ENCODE results near the gene PRKCI. TPM values are rescaled to one million over a fixed set of nuclear protein-coding genes. Genes with fewer than 3 reads are reported as not detected.
"Not testable (repeated sequence)": the region's sequence is repeated elsewhere in the genome, so short reads cannot be mapped to it uniquely, and the experiment has no call there.

Gene PRKCI
- total and polyA plus RNA-seq, 4 donors, result 18.7 to 181 (median 35.2) TPM

DNA sequence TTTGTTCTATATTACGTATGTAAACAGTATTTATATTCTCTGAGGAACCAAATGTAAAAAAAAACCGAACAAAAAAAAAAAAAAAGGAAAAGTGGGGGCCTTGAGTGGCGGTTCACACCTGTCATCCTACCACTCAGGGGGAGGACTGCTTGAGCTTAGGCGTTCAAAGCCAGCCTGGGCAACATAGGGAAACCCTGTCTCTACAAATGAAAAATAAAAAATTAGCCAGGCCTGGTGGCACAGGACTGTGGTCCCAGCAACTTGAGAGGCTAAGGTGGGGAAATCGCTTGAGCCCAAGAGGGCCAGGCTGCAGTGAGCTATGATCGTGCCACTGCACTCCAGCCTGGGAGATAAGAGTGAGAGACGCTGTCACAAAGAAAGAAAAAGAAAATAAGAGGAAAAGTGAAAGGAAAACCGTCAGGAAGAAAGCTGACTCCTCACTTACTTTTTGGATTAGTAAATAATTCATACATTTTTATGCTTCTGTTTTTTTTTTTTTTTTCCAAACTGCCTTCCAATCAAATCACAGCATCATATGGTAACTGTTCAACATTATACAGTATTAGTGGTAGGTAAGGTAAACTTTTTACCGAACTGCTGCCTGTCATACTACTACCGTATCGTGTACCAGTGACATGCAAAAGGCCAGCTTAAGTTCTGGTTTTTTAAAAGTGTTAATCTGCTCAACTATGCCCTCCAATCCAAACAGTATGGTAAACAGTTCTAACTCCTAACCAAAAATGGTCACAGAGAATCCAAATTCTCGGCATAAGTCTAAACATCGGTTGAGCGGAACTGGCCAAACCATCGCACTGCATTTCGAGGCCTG, 41.9 kb upstream of the PRKCI start:
- ATAC-seq (ENCODE audit: insufficient read depth, low FRiP score) (no peak), DNase-seq (peak; percentile 13 to 80 (median 69))
- no peaks in the 10 kb centered on the region for H3K27me3 ChIP-seq (ENCODE audit: control insufficient read depth in 3 of 3, insufficient read depth in 3 of 3, low read length in 2 of 3)
- WGBS, 2 donors, result 8 to 17% methylated on average over 16 of the region's 16 CpGs
- peak overlapping the region; percentile 99 for H3K4me3 ChIP-seq
- H3K4me1 ChIP-seq (ENCODE audit: control insufficient read depth in 5 of 5, insufficient read depth in 5 of 5, low read length in 5 of 5), result peaks cover 0 to 14% (median 3%) of the 10 kb centered on the region in 5 donors
- H3K9ac ChIP-seq (ENCODE audit: insufficient read depth in 1 of 2, low read length in 2 of 2), result peak overlapping the region; percentile 94 to 98
- peaks cover 5 to 15% (median 11%) of the 10 kb centered on the region in 4 donors for H3K36me3 ChIP-seq (ENCODE audit: control insufficient read depth in 4 of 4, insufficient read depth in 4 of 4, low read length in 4 of 4)
- H3K9me3 ChIP-seq (ENCODE audit: control insufficient read depth in 4 of 4, insufficient read depth in 3 of 4, low read length in 3 of 4), result no peaks in the 10 kb centered on the region
- H3K27ac ChIP-seq (ENCODE audit: low read depth in 1 of 2, low read length in 1 of 2), result peak overlapping the region; percentile 90 to 100
- TF ChIP-seq, protein P1, sequence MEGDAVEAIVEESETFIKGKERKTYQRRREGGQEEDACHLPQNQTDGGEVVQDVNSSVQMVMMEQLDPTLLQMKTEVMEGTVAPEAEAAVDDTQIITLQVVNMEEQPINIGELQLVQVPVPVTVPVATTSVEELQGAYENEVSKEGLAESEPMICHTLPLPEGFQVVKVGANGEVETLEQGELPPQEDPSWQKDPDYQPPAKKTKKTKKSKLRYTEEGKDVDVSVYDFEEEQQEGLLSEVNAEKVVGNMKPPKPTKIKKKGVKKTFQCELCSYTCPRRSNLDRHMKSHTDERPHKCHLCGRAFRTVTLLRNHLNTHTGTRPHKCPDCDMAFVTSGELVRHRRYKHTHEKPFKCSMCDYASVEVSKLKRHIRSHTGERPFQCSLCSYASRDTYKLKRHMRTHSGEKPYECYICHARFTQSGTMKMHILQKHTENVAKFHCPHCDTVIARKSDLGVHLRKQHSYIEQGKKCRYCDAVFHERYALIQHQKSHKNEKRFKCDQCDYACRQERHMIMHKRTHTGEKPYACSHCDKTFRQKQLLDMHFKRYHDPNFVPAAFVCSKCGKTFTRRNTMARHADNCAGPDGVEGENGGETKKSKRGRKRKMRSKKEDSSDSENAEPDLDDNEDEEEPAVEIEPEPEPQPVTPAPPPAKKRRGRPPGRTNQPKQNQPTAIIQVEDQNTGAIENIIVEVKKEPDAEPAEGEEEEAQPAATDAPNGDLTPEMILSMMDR (IDR thresholded peaks at IDR 0.05; ENCODE audit: control extremely low read depth, extremely low read depth), result no peak

DNA sequence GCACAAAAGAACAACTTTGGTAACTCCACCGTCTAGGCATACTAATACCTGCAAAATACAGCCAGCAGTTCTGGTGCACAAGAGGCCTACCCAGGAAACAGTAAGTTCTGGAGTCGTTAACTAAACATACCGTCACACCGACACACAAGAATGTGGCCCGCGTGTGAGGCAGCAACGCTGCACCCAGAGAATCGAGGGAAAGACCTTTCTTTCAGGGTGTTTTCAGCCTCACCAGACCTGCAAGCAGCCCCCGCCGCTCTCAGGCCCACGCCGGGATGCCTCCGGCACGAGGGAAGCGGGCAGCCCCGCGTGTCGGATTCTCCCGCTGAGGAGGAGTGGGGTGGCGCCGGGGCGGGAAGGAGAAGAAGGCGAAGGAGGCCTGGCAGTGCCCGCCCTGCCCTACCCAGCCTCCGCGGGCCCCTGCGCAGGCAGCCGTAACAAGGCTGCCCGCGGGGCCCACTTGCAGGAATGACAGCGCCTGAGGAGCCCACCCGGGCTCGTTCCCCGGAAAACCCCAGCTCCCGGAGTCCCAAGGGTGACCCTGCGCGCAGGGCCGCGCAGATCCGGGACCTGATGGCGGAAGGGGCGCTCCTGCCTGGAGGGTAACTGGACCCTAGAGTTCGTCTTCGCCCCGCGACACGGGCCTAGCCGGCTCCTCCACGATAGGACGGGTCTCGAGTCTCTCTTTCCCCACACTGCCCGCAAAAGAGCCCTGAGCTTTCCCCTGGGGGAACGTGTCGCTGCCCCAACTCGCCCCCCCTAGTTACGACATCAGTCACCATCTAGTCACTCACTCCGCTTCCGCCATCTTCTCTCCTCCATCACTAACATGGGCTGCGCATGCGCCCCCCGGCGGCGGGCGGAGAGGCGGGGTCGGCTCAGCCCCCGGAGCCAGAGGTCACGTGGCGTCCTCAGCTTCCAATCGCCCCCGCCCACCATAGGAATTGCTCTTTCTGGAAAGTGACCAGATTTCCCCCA, 41.0 kb upstream of the PRKCI start, which contains the start of gene PHC3:
TSS of gene PHC3 (minus strand) at position 826 of the 978 bp plus-strand sequence. CDS start at position 808, 18 bp downstream.
- WGBS, 2 donors, result 0% methylated on average over 66 to 71 of the region's 71 CpGs
- Histone ChIP-seq H3K27me3 (ENCODE audit: control insufficient read depth in 3 of 3, insufficient read depth in 3 of 3, low read length in 2 of 3) (no peaks in the 10 kb centered on the region), H3K4me3 (peak within 1 kb of the TSS; percentile 99), H3K9me3 (ENCODE audit: control insufficient read depth in 4 of 4, insufficient read depth in 3 of 4, low read length in 3 of 4) (no peaks in the 10 kb centered on the region), H3K4me1 (ENCODE audit: control insufficient read depth in 5 of 5, insufficient read depth in 5 of 5, low read length in 5 of 5) (peaks cover 0 to 14% (median 3%) of the 10 kb centered on the region in 5 donors), H3K36me3 (ENCODE audit: control insufficient read depth in 4 of 4, insufficient read depth in 4 of 4, low read length in 4 of 4) (peaks cover 2 to 12% (median 9%) of the 10 kb centered on the region in 4 donors), H3K9ac (ENCODE audit: insufficient read depth in 1 of 2, low read length in 2 of 2) (peak within 1 kb of the TSS; percentile 94 to 98), H3K27ac (ENCODE audit: low read depth in 1 of 2, low read length in 1 of 2) (peak within 1 kb of the TSS; percentile 90 to 100)
- DNase-seq, result peak; percentile 95 to 96 (median 95)
- TF ChIP-seq, protein P1 (IDR thresholded peaks at IDR 0.05; ENCODE audit: control extremely low read depth, extremely low read depth), result no peak
- peak; percentile 84 for ATAC-seq (ENCODE audit: insufficient read depth, low FRiP score)

DNA sequence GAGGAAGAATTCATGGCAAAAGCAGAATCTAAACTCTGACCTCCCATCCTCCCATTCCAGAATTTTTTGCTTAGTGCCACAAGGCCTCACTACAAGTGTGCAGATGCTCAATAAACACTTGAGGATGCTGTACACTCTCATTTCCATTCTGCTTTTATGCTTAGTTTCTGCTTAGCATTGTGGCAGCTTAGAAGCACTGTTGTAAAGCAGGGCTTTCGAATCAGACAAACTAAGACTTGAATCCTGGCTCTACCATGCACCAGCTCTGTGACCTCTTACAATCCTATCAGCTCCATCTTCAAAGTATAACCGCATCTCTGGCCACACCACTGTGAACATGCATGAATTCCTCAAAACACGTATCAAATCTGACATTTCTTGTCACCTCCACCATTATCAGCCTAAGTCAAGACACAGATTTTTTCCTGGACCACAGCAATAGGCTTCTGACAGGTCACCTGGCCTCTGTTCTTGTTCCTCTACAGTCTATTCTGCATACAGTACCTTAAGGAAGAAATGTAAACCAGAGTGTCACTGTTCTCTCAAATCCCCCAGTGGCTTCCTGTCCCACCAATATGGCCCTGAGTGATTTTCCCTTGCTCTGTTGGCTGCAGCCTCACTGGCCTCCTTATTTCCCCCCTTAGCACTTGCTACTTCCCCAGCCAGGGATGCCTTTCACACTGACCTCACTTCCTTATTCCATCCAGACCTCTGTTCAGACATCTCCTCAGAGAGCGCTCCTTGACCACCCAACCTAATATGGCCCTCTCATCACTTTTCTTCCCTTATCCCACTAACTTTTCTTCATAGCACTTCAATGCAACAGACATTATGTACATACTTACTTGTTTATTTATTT, 32.6 kb upstream of the PRKCI start:
- Histone ChIP-seq H3K9me3 (ENCODE audit: control insufficient read depth in 4 of 4, insufficient read depth in 3 of 4, low read length in 3 of 4) (no peaks in the 10 kb centered on the region), H3K9ac (ENCODE audit: insufficient read depth in 1 of 2, low read length in 2 of 2) (no peak overlapping the region), H3K27me3 (ENCODE audit: control insufficient read depth in 3 of 3, insufficient read depth in 3 of 3, low read length in 2 of 3) (no peaks in the 10 kb centered on the region), H3K36me3 (ENCODE audit: control insufficient read depth in 4 of 4, insufficient read depth in 4 of 4, low read length in 4 of 4) (no peaks in the 10 kb centered on the region), H3K4me3 (no peak overlapping the region), H3K4me1 (ENCODE audit: control insufficient read depth in 5 of 5, insufficient read depth in 5 of 5, low read length in 5 of 5) (no peaks in the 10 kb centered on the region), H3K27ac (ENCODE audit: low read depth in 1 of 2, low read length in 1 of 2) (no peak overlapping the region)
- 82 to 84% methylated on average over 4 of the region's 4 CpGs for WGBS, 2 donors
- TF ChIP-seq, protein P1 (IDR thresholded peaks at IDR 0.05; ENCODE audit: control extremely low read depth, extremely low read depth), result no peak
- ATAC-seq (ENCODE audit: insufficient read depth, low FRiP score), result no peak
- no peak for DNase-seq

DNA sequence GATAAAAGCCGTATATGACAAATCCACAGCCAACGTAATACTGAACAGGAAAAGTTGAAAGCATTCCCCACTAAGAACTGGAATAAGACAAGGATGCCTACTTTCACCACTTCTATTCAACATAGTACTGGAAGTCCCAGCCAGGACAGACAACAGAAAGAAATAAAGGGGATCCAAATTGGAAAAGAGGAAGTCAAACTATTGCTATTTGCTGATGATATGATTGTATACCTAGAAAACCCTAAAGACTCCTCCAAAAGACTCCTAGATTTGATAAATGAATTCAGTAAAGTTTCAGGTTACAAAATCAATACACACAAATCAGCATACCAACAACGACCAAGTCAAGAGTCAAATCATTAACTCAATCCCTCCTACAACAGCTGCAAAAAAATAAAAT, 26.5 kb upstream of the PRKCI start:
- not testable (repeated sequence) for H3K27me3 ChIP-seq (ENCODE audit: control insufficient read depth in 3 of 3, insufficient read depth in 3 of 3, low read length in 2 of 3); H3K9ac ChIP-seq (ENCODE audit: insufficient read depth in 1 of 2, low read length in 2 of 2); ATAC-seq (ENCODE audit: insufficient read depth, low FRiP score); DNase-seq; H3K9me3 ChIP-seq (ENCODE audit: control insufficient read depth in 4 of 4, insufficient read depth in 3 of 4, low read length in 3 of 4); H3K4me3 ChIP-seq; H3K36me3 ChIP-seq (ENCODE audit: control insufficient read depth in 4 of 4, insufficient read depth in 4 of 4, low read length in 4 of 4); H3K27ac ChIP-seq (ENCODE audit: low read depth in 1 of 2, low read length in 1 of 2); H3K4me1 ChIP-seq (ENCODE audit: control insufficient read depth in 5 of 5, insufficient read depth in 5 of 5, low read length in 5 of 5)
- WGBS, 2 donors, result 79 to 89% methylated on average over 3 of the region's 3 CpGs

Data from lung (tissue), 12 donors.